Measurements from ENCODE around the gene LRRC49.
"Not testable (repeated sequence)": the region's sequence is repeated elsewhere in the genome, so short reads cannot be mapped to it uniquely, and the experiment has no call there.

The LRRC49 gene

GRCh38 chr15:70857562-70858285 is 34.9 kb upstream of the LRRC49 start:
- DNase-seq (ENCODE audit: low read depth in 1 of 2, low spot score in 1 of 2): no peak

GRCh38 chr15:70858614-70859321 is 33.9 kb upstream of the LRRC49 start:
- in situ Hi-C loops (cut with HindIII; ENCODE audit: low pct_unique_long_range_greater_than_20kb, low sequenced_read_pairs); DNase-seq (ENCODE audit: low read depth in 1 of 2, low spot score in 1 of 2): not testable (repeated sequence)

More at GRCh38 chr15:70857562-70858285, 34.9 kb upstream of the LRRC49 start:
- in situ Hi-C loops (cut with HindIII; ENCODE audit: low pct_unique_long_range_greater_than_20kb, low sequenced_read_pairs): no loop called here
- no peak for TF ChIP-seq JUND (IDR thresholded peaks at IDR 0.05; ENCODE audit: low read depth)

GRCh38 chr15:70859322-70859908 is 33.2 kb upstream of the LRRC49 start:
- no peak for DNase-seq (ENCODE audit: low read depth in 1 of 2, low spot score in 1 of 2)
- TF ChIP-seq JUND (IDR thresholded peaks at IDR 0.05; ENCODE audit: low read depth): no peak
- in situ Hi-C loops (cut with HindIII; ENCODE audit: low pct_unique_long_range_greater_than_20kb, low sequenced_read_pairs): no loop called here

GRCh38 chr15:70859998-70860397 is 32.6 kb upstream of the LRRC49 start:
- in situ Hi-C loops (cut with HindIII; ENCODE audit: low pct_unique_long_range_greater_than_20kb, low sequenced_read_pairs): no loop called here
- TF ChIP-seq JUND (IDR thresholded peaks at IDR 0.05; ENCODE audit: low read depth): no peak
- no peak for DNase-seq (ENCODE audit: low read depth in 1 of 2, low spot score in 1 of 2)

- no peak for DNase-seq (ENCODE audit: low read depth in 1 of 2, low spot score in 1 of 2)
- TF ChIP-seq JUND (IDR thresholded peaks at IDR 0.05; ENCODE audit: low read depth): no peak
- in situ Hi-C loops (cut with HindIII; ENCODE audit: low pct_unique_long_range_greater_than_20kb, low sequenced_read_pairs): no loop called here
Observed at GRCh38 chr15:70863450-70864218, 29.0 kb upstream of the LRRC49 start.

DNA sequence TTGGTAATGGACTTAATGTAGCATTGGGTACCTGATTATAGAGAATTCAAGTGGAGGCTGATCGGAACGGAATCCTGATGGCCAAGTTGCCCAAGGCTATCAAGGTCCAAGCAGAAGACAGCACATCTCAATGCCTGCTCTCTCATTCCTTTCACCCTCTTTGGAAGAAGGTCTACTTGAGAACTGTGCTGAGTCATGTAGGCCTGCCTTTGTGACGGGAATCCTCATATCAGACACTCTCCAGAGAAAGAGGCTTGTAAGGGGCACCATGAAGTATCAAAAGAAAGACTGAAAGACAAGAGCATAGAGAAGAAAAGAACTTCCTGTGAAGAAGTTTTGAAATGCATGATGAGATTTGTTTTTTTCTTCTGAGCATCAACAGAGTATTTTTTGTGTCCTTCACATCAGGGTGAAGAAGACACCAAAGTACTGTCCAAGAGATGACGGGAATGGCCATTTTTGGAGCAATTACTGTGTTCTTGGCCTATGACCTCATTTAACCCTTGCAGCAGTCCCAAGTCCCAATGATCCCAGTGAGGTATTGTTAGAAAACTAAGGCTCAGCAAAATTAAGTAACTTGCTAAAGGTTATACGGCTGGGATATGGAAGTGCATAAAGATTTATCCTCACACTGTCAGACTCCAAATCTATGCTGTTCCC is 25.5 kb upstream of the LRRC49 start:
- no peak for TF ChIP-seq JUND (IDR thresholded peaks at IDR 0.05; ENCODE audit: low read depth)
- no peak for DNase-seq (ENCODE audit: low read depth in 1 of 2, low spot score in 1 of 2)
- in situ Hi-C loops (cut with HindIII; ENCODE audit: low pct_unique_long_range_greater_than_20kb, low sequenced_read_pairs): no loop called here

GRCh38 chr15:70867911-70868467 is 24.6 kb upstream of the LRRC49 start:
- TF ChIP-seq JUND (IDR thresholded peaks at IDR 0.05; ENCODE audit: low read depth): no peak
- no peak for DNase-seq (ENCODE audit: low read depth in 1 of 2, low spot score in 1 of 2)
- in situ Hi-C loops (cut with HindIII; ENCODE audit: low pct_unique_long_range_greater_than_20kb, low sequenced_read_pairs): no loop called here

GRCh38 chr15:70869346-70869745 is 23.3 kb upstream of the LRRC49 start:
- in situ Hi-C loops (cut with HindIII; ENCODE audit: low pct_unique_long_range_greater_than_20kb, low sequenced_read_pairs): no loop called here
- no peak for TF ChIP-seq JUND (IDR thresholded peaks at IDR 0.05; ENCODE audit: low read depth)
- DNase-seq (ENCODE audit: low read depth in 1 of 2, low spot score in 1 of 2): no peak

DNA sequence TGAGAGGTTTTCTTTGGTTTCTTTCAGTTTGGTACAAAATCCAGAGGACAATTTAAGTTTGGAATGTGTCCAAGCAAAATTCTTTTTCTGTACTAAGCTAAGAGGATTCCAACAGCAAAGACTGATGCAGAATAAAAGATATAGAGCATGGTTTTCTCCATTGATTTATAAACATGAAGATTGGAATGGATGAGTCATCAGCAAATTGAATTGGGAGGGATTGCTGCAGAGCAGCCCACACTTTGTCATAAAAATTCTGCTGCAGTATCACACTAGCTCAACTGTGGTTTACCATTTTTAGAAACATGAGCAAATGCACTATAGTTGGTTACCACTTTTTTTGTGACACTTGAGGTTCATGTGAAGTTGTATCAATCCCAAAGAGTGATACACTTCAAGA is 22.6 kb upstream of the LRRC49 start:
- in situ Hi-C loops (cut with HindIII; ENCODE audit: low pct_unique_long_range_greater_than_20kb, low sequenced_read_pairs): no loop called here
- no peak for TF ChIP-seq JUND (IDR thresholded peaks at IDR 0.05; ENCODE audit: low read depth)
- no peak for DNase-seq (ENCODE audit: low read depth in 1 of 2, low spot score in 1 of 2)

DNA sequence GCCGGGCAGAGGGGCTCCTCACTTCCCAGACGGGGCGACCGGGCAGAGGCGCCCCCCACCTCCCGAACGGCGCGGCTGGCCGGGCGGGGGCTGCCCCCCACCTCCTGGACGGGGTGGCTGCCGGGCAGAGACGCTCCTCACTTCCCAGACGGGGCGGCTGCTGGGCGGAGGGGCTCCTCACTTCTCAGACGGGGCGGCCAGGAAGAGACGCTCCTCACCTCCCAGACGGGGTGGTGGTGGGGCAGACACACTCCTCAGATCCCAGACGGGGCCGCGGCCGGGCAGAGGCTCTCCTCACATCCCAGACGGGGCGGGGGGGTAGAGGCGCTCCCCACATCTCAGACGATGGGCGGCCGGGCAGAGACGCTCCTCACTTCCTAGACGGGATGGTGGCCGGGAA is 21.1 kb upstream of the LRRC49 start:
- in situ Hi-C loops (cut with HindIII; ENCODE audit: low pct_unique_long_range_greater_than_20kb, low sequenced_read_pairs); DNase-seq (ENCODE audit: low read depth in 1 of 2, low spot score in 1 of 2): not testable (repeated sequence)

GRCh38 chr15:70873232-70874054 is 19.2 kb upstream of the LRRC49 start:
- DNase-seq (ENCODE audit: low read depth in 1 of 2, low spot score in 1 of 2): no peak
- TF ChIP-seq JUND (IDR thresholded peaks at IDR 0.05; ENCODE audit: low read depth): no peak
- in situ Hi-C loops (cut with HindIII; ENCODE audit: low pct_unique_long_range_greater_than_20kb, low sequenced_read_pairs): no loop called here
